NCI-H748 (cell line): ENCODE data around the gene GMEB2.
"Not testable (repeated sequence)": the region's sequence is repeated elsewhere in the genome, so short reads cannot be mapped to it uniquely, and the experiment has no call there.

Source experiments
- DNase-seq: peaks from one replicate; lab custom pipeline; 2025; ENCODE audit not compliant: unreplicated experiment; lab: John Stamatoyannopoulos, UW

GMEB2 gene

GRCh38 chr20:63626424-63627128 is at the start of gene GMEB2:
Gene GMEB2 (minus strand): TSS chr20:63627101. CDS start chr20:63619397, 7,704 bp downstream.
- DNase-seq, result peak; percentile 81

GRCh38 chr20:63675681-63676368 is 48.9 kb upstream of the GMEB2 start:
- no peak for DNase-seq

GRCh38 chr20:63673951-63674350 is 47.0 kb upstream of the GMEB2 start:
- no peak for DNase-seq

GRCh38 chr20:63672666-63673065 is 45.8 kb upstream of the GMEB2 start:
- DNase-seq, result no peak

- DNase-seq, result not testable (repeated sequence)
Observed at GRCh38 chr20:63671695-63672094, 44.8 kb upstream of the GMEB2 start.

- no peak for DNase-seq
Observed at GRCh38 chr20:63668351-63668750, 41.5 kb upstream of the GMEB2 start.

GRCh38 chr20:63667858-63668257 is 41.0 kb upstream of the GMEB2 start:
- no peak for DNase-seq

- no peak for DNase-seq
Observed at GRCh38 chr20:63665708-63666107, 38.8 kb upstream of the GMEB2 start.

- DNase-seq, result no peak
Observed at GRCh38 chr20:63664861-63665594, 38.1 kb upstream of the GMEB2 start.

- no peak for DNase-seq
Observed at GRCh38 chr20:63664143-63664851, 37.4 kb upstream of the GMEB2 start.

- DNase-seq, result no peak
Observed at GRCh38 chr20:63663332-63664066, 36.6 kb upstream of the GMEB2 start.

- no peak for DNase-seq
Observed at GRCh38 chr20:63662813-63663189, 35.9 kb upstream of the GMEB2 start.

GRCh38 chr20:63661959-63662812 is 35.3 kb upstream of the GMEB2 start:
- no peak for DNase-seq

- no peak for DNase-seq
Observed at GRCh38 chr20:63661108-63661507, 34.2 kb upstream of the GMEB2 start.

GRCh38 chr20:63660622-63661021 is 33.7 kb upstream of the GMEB2 start:
- no peak for DNase-seq

- DNase-seq, result not testable (repeated sequence)
Observed at GRCh38 chr20:63660174-63660573, 33.3 kb upstream of the GMEB2 start.

- DNase-seq, result no peak
Observed at GRCh38 chr20:63659370-63659769, 32.5 kb upstream of the GMEB2 start.

GRCh38 chr20:63658749-63659187 is 31.9 kb upstream of the GMEB2 start:
- no peak for DNase-seq

- peak; percentile 87 for DNase-seq
Observed at GRCh38 chr20:63657937-63658748, 31.2 kb upstream of the GMEB2 start, which contains the start of gene RTEL1. Gene RTEL1 (plus strand): TSS chr20:63658312. CDS start chr20:63659403, 1,091 bp downstream.
